GM12878 (cell line): ENCODE measurements around the gene NTM.

Experiments used
- EP300 ChIP-seq, 2 experiments: fragments of 150-350 bp in 1 of 2; IDR thresholded peaks; 2 replicates each; pipeline ENCODE4 v1.6.1; 2011 to 2012; ENCODE audit warnings: low read depth in 2 of 2, low read length in 2 of 2, borderline replicate concordance in 1 of 2, improper control_type of control experiment in 1 of 2, inconsistent platforms in 1 of 2; ENCODE audit not compliant: control insufficient read depth in 1 of 2
- MEF2A ChIP-seq: IDR thresholded peaks from 2 replicates; pipeline ENCODE4 v1.6.1; 2011; ENCODE audit warnings: low read depth, mild to moderate bottlenecking, low read length, moderate library complexity; ENCODE audit not compliant: insufficient read depth
- POLR2A ChIP-seq: IDR thresholded peaks from 2 replicates; pipeline ENCODE4 v1.6.1; 2011; ENCODE audit warnings: low read depth, mild to moderate bottlenecking, low read length
- RFX5 ChIP-seq: IDR thresholded peaks from 2 replicates; pipeline ENCODE4 v1.6.1; 2011; ENCODE audit warnings: low read depth, low read length, improper control_type of control experiment
- SMC3 ChIP-seq: IDR thresholded peaks from 2 replicates; pipeline ENCODE4 v1.6.1; 2011; ENCODE audit warnings: low read length, improper control_type of control experiment, borderline replicate concordance
- ZNF274 ChIP-seq: IDR thresholded peaks from one replicate; pipeline ENCODE4 v1.8.0; 2011; ENCODE audit not compliant: insufficient read length, insufficient read depth

GRCh38 chr11:131514062-131514461 is 143.6 kb downstream of the NTM start:
- no peak for TF ChIP-seq SMC3
- TF ChIP-seq RFX5 = no peak
- no peak for TF ChIP-seq POLR2A
- TF ChIP-seq ZNF274 = no peak
- TF ChIP-seq MEF2A = no peak
- TF ChIP-seq EP300 (IDR thresholded peaks at IDR 0.05; ENCODE audit: borderline replicate concordance in 1 of 2, control insufficient read depth in 1 of 2, low read depth in 2 of 2, low read length in 2 of 2) = no peak
